Central memory CD8-positive, alpha-beta T cell (primary cell): ENCODE data around the gene BFSP2.

Experiments used
- ATAC-seq: fragments of 150-1000 bp; cut with Tn5 transposase; replicated peaks from 2 replicates; pipeline ENCODE4 v1.10.0; 2022; ENCODE audit warnings: mild to moderate bottlenecking, moderate FRiP score, moderate number of reproducible peaks; ENCODE audit not compliant: poor library complexity, severe bottlenecking; ENCODE audit errors: extremely low read depth
- DNase-seq, 2 donors: peaks; one replicate each; pipeline ENCODE4 v3.0.0; 2021; ENCODE audit warnings: low spot score in 2 of 2
- H3K27ac Mint-ChIP-seq: one replicate; pipeline ENCODE4 v1.8.0; 2022; ENCODE audit warnings: low read depth, mild to moderate bottlenecking, moderate library complexity, mixed read lengths
- H3K27me3 Mint-ChIP-seq: one replicate; pipeline ENCODE4 v1.8.0; 2022; ENCODE audit warnings: mixed read lengths
- H3K36me3 Mint-ChIP-seq: one replicate; pipeline ENCODE4 v1.8.0; 2022; ENCODE audit warnings: mild to moderate bottlenecking, moderate library complexity, mixed read lengths; ENCODE audit not compliant: insufficient read depth
- H3K4me1 Mint-ChIP-seq: one replicate; pipeline ENCODE4 v1.8.0; 2022; ENCODE audit warnings: mixed read lengths
- H3K4me3 Mint-ChIP-seq: one replicate; pipeline ENCODE4 v1.8.0; 2022; ENCODE audit warnings: mild to moderate bottlenecking, moderate library complexity, mixed read lengths
- H3K9me3 Mint-ChIP-seq: one replicate; pipeline ENCODE4 v1.8.0; 2022; ENCODE audit warnings: mixed read lengths

BFSP2 gene

GRCh38 chr3:133457025-133457424 lies 57.2 kb downstream of the BFSP2 start:
- DNase-seq, result no peak
- H3K36me3 Mint-ChIP-seq, result peaks cover 2% of the 10 kb centered on the region
- H3K4me3 Mint-ChIP-seq, result no peak overlapping the region
- H3K27me3 Mint-ChIP-seq, result no peaks in the 10 kb centered on the region
- no peak for ATAC-seq
- H3K4me1 Mint-ChIP-seq, result no peaks in the 10 kb centered on the region
- no peak overlapping the region for H3K27ac Mint-ChIP-seq
- no peaks in the 10 kb centered on the region for H3K9me3 Mint-ChIP-seq

- DNase-seq (no peak), ATAC-seq (no peak)
- H3K27me3 Mint-ChIP-seq, result no peaks in the 10 kb centered on the region
- H3K9me3 Mint-ChIP-seq, result no peaks in the 10 kb centered on the region
- no peak overlapping the region for H3K27ac Mint-ChIP-seq
- H3K4me1 Mint-ChIP-seq, result no peaks in the 10 kb centered on the region
- H3K4me3 Mint-ChIP-seq, result no peak overlapping the region
- peaks cover 2% of the 10 kb centered on the region for H3K36me3 Mint-ChIP-seq
Observed at GRCh38 chr3:133457465-133458067, 57.7 kb downstream of the BFSP2 start.

- Mint-ChIP-seq H3K36me3 (peaks cover 2% of the 10 kb centered on the region), H3K4me1 (no peaks in the 10 kb centered on the region), H3K27ac (no peak overlapping the region), H3K4me3 (no peak overlapping the region), H3K9me3 (no peaks in the 10 kb centered on the region), H3K27me3 (no peaks in the 10 kb centered on the region)
- no peak for DNase-seq
- no peak for ATAC-seq
Observed at GRCh38 chr3:133459400-133459799, 59.5 kb downstream of the BFSP2 start.

GRCh38 chr3:133460809-133461208 lies 61.0 kb downstream of the BFSP2 start:
- no peak overlapping the region for H3K27ac Mint-ChIP-seq
- no peak overlapping the region for H3K4me3 Mint-ChIP-seq
- no peak for DNase-seq
- H3K4me1 Mint-ChIP-seq, result no peaks in the 10 kb centered on the region
- H3K27me3 Mint-ChIP-seq, result no peaks in the 10 kb centered on the region
- no peak for ATAC-seq
- H3K9me3 Mint-ChIP-seq, result no peaks in the 10 kb centered on the region
- H3K36me3 Mint-ChIP-seq, result peaks cover 2% of the 10 kb centered on the region

GRCh38 chr3:133461291-133461690 lies 61.4 kb downstream of the BFSP2 start:
- H3K27ac Mint-ChIP-seq, result no peak overlapping the region

GRCh38 chr3:133463347-133463860 lies 63.5 kb downstream of the BFSP2 start:
- H3K27ac Mint-ChIP-seq, result no peak overlapping the region
- H3K27me3 Mint-ChIP-seq, result no peaks in the 10 kb centered on the region
- peaks cover 8% of the 10 kb centered on the region for H3K4me1 Mint-ChIP-seq
- no peak overlapping the region for H3K4me3 Mint-ChIP-seq
- no peak for DNase-seq
- peaks cover 4% of the 10 kb centered on the region for H3K36me3 Mint-ChIP-seq
- ATAC-seq, result no peak
- no peaks in the 10 kb centered on the region for H3K9me3 Mint-ChIP-seq

More at GRCh38 chr3:133461291-133461690, 61.4 kb downstream of the BFSP2 start:
- DNase-seq, result no peak
- Mint-ChIP-seq H3K36me3 (peaks cover 2% of the 10 kb centered on the region), H3K9me3 (no peaks in the 10 kb centered on the region), H3K27me3 (no peaks in the 10 kb centered on the region), H3K4me3 (no peak overlapping the region), H3K4me1 (no peaks in the 10 kb centered on the region)
- no peak for ATAC-seq

- no peak for ATAC-seq
- peaks cover 8% of the 10 kb centered on the region for H3K4me1 Mint-ChIP-seq
- H3K27ac Mint-ChIP-seq, result no peak overlapping the region
- no peak for DNase-seq
- no peaks in the 10 kb centered on the region for H3K27me3 Mint-ChIP-seq
- no peaks in the 10 kb centered on the region for H3K9me3 Mint-ChIP-seq
- peaks cover 4% of the 10 kb centered on the region for H3K36me3 Mint-ChIP-seq
- H3K4me3 Mint-ChIP-seq, result no peak overlapping the region
Observed at GRCh38 chr3:133464573-133464972, 64.7 kb downstream of the BFSP2 start.

GRCh38 chr3:133466531-133467386 lies 66.9 kb downstream of the BFSP2 start:
- Mint-ChIP-seq H3K27ac (no peak overlapping the region), H3K36me3 (peaks cover 1% of the 10 kb centered on the region), H3K9me3 (no peaks in the 10 kb centered on the region), H3K4me1 (peaks cover 8% of the 10 kb centered on the region), H3K4me3 (no peak overlapping the region), H3K27me3 (no peaks in the 10 kb centered on the region)
- no peak for ATAC-seq
- DNase-seq, result no peak

- no peak for ATAC-seq
- H3K36me3 Mint-ChIP-seq, result peaks cover 1% of the 10 kb centered on the region
- DNase-seq, result no peak
- no peak overlapping the region for H3K27ac Mint-ChIP-seq
- H3K9me3 Mint-ChIP-seq, result no peaks in the 10 kb centered on the region
- H3K4me1 Mint-ChIP-seq, result peaks cover 8% of the 10 kb centered on the region
- no peaks in the 10 kb centered on the region for H3K27me3 Mint-ChIP-seq
- no peak overlapping the region for H3K4me3 Mint-ChIP-seq
Observed at GRCh38 chr3:133467780-133468179, 67.9 kb downstream of the BFSP2 start.

GRCh38 chr3:133468251-133468721 lies 68.4 kb downstream of the BFSP2 start:
- ATAC-seq, result no peak
- no peaks in the 10 kb centered on the region for H3K9me3 Mint-ChIP-seq
- H3K4me1 Mint-ChIP-seq, result peaks cover 8% of the 10 kb centered on the region
- DNase-seq, result no peak
- no peaks in the 10 kb centered on the region for H3K27me3 Mint-ChIP-seq
- H3K27ac Mint-ChIP-seq, result no peak overlapping the region
- H3K4me3 Mint-ChIP-seq, result no peak overlapping the region
- peaks cover 1% of the 10 kb centered on the region for H3K36me3 Mint-ChIP-seq

- Mint-ChIP-seq H3K27ac (no peak overlapping the region), H3K4me3 (no peak overlapping the region), H3K9me3 (no peaks in the 10 kb centered on the region), H3K27me3 (no peaks in the 10 kb centered on the region), H3K4me1 (peaks cover 8% of the 10 kb centered on the region), H3K36me3 (peaks cover 1% of the 10 kb centered on the region)
- ATAC-seq (no peak), DNase-seq (no peak)
Observed at GRCh38 chr3:133469140-133469731, 69.4 kb downstream of the BFSP2 start.

- Mint-ChIP-seq H3K4me3 (no peak overlapping the region), H3K4me1 (peaks cover 8% of the 10 kb centered on the region)
Observed at GRCh38 chr3:133472242-133472641, 72.4 kb downstream of the BFSP2 start.

More at GRCh38 chr3:133472242-133472641, 72.4 kb downstream of the BFSP2 start:
- DNase-seq (no peak), ATAC-seq (no peak)
- Mint-ChIP-seq H3K27me3 (no peaks in the 10 kb centered on the region), H3K9me3 (no peaks in the 10 kb centered on the region), H3K27ac (no peak overlapping the region), H3K36me3 (peaks cover 1% of the 10 kb centered on the region)
